ENCODE data around the gene LLGL2.

DNA sequence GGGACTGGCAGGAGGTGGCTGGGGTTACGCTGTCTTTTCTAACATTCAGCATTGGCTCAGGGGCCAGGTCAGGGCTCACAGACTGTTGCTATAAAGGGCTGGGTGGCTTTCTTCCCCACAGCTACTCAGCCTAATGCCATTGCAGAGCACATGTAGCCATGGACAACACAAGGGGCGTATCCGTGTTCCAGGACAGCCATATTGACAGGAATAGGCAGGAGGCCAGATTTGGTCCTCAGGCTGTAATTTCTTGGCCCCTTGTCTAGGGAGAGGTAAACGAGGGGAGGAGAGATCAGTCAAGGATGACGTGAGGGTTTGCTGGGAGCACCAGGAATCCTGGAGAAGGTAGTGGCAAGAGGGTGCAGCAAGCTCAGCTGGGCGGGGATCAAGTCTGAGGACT lies 40.9 kb downstream of the LLGL2 start:
- TF ChIP-seq, protein P1, sequence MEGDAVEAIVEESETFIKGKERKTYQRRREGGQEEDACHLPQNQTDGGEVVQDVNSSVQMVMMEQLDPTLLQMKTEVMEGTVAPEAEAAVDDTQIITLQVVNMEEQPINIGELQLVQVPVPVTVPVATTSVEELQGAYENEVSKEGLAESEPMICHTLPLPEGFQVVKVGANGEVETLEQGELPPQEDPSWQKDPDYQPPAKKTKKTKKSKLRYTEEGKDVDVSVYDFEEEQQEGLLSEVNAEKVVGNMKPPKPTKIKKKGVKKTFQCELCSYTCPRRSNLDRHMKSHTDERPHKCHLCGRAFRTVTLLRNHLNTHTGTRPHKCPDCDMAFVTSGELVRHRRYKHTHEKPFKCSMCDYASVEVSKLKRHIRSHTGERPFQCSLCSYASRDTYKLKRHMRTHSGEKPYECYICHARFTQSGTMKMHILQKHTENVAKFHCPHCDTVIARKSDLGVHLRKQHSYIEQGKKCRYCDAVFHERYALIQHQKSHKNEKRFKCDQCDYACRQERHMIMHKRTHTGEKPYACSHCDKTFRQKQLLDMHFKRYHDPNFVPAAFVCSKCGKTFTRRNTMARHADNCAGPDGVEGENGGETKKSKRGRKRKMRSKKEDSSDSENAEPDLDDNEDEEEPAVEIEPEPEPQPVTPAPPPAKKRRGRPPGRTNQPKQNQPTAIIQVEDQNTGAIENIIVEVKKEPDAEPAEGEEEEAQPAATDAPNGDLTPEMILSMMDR (optimal IDR thresholded peaks at IDR 0.05 in 1 of 3, IDR thresholded peaks at IDR 0.05 in 1 of 3, conservative IDR thresholded peaks at IDR 0.05 in 1 of 3; ENCODE audit: extremely low read depth in 1 of 3, insufficient read depth in 2 of 3, low read length in 3 of 3): no peak
- no peak for TF ChIP-seq EZH2 (IDR thresholded peaks at IDR 0.05; ENCODE audit: low read length)

All from keratinocyte (primary cell).